HG03159 (cell line): ENCODE data around the gene MAP2K3.

ENCODE experiments used
- ATAC-seq: cut with Tn5 transposase; IDR thresholded peaks from one replicate; pipeline ENCODE4 v1.9.1; 2021; ENCODE audit warnings: mild to moderate bottlenecking, moderate library complexity; ENCODE audit not compliant: unreplicated experiment

The MAP2K3 gene

DNA sequence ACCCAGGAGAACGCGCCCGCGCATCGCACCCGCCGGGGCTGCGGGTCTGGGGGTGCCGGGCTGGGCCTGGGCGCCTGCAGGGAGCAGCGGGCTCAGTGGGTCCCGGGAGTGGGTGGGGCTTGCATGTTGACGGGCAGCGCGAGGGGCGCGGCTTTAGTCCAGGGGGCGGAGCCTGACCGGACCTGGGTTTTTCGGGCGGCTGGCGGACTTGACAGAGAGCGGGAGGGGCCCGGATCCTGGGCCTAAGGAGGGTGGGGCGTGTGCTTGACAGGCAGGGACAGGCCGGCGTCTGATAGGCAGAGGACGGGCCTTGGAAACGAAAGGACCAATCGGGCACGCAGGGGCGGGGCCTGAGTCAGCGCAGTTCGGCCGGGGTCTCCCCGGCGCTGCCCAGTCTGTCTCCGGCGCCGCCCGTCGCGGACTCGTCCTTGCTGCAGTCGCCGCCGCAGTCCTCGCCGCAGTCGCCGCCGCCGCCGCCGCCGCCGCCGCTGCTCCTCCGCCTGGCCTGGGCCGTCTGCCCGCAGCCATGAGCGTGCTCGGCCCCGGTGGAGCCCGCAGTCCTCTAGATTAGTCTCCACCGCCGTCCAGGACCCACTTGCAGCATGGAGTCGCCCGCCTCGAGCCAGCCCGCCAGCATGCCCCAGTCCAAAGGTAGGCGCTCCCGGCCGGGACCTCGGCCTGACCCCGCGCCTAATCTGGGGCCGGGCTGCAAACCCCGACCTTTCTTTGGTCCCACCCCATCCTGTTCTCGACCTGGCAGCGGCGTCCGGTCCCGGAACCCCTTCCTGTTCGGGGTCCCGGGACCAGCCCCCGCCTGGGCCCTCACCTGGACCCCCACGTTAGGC lies at the start of gene MAP2K3:
MAP2K3 (plus strand) TSS at position 393 of the 845 bp plus-strand sequence; CDS start at position 603, 210 bp downstream.
- peak; percentile 75 for ATAC-seq

DNA sequence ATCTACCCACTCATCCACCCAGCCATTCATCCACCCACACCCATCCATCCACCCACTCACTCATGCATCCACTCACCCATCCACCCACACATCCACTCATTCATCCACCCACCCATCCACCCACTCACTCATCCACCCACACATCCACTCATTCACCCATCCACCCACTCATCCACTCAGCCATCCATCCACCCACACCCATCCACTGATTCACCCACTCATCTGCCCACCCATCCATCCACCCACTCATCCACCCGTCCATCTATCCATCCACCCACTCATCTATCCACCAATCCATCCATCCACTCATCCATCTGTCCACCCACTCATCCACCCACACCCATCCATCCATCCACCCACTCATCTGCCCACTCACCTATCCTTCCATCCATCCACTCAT lies 48.6 kb upstream of the MAP2K3 start:
- no peak for ATAC-seq

DNA sequence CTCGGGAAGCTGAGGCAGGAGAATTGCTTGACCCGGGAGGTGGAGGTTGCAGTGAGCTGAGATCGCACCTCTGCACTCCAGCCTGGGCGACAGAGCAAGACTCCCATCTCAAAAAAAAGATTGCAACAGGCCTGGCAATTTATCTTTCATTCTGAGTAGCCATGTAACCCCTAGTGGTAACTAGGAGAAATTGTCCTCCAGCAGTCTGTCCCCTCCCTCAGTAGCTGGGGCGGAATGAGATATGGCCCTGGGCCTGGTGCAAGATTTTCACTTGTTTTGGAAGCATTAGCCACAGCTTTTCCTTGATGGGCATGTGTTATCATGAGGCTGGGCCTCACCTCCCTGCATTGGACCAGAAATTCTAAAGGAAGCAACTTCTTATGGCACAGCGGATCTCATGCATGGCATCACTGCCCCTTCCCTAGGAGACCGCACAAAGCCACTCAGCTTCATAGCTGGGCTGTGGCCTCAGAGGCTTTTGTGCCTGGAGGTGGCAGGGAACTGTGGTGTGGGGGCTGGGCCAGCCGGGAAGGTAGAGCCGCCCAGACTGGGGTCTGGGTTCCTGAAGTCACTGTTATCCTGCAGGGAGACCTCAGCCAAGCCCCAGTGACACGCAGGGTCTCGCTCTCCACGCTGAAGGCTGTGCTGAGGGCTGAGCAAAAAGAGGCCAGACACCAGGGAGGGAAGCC lies 44.7 kb upstream of the MAP2K3 start:
- no peak for ATAC-seq

DNA sequence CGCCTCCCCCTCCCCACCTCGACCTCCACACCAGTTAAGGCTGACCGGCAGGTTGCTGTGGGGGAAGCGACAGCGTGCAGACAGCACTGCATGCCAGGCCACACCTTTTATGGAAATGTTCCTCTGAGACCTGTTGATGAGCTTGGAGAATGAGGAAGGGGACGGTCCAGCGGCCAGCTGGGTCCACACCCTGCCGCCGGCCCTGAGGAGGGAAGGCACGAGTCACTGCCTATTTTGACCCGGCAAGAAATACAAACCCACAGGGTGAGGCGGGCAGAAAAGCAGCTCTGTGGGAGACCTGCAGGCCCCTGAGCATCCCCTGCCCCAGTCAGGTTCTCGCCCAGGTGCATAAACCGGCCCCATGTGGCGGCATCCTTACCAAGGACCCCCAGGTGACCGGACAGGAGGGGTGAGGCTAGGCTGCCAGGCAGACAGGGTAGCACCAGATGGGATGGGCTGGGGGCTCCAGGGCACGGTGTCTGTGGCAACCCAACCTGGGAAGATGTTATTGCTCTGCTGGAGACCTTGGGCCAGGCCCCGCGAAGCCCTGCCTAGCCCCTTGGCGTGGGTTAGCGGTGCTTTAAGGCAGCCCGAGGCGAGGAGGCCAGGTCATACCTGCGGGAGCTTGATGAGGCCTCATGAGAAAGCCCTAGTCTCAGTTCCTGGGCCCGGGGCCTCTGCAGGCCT lies 44.0 kb upstream of the MAP2K3 start:
- no peak for ATAC-seq

DNA sequence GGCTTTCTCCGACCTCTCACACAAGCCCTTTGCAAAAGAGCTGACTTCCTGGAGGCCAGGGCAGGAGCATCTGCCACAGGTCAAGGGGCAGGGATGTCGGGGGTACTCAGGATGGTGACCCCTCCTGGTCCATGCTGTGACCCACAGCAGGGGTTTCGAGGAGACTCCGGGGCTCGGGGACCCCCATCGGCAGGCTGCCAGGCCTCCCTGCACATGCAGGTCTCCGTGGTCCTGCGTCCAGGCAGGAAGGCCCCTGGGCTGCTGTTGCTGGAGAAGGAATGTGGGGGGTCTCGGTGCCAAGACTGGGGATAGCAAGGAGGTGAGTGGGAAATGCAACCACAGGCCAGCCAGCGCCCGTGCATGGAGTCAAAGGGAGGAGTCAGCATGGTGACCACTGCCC lies 42.9 kb upstream of the MAP2K3 start:
- no peak for ATAC-seq

DNA sequence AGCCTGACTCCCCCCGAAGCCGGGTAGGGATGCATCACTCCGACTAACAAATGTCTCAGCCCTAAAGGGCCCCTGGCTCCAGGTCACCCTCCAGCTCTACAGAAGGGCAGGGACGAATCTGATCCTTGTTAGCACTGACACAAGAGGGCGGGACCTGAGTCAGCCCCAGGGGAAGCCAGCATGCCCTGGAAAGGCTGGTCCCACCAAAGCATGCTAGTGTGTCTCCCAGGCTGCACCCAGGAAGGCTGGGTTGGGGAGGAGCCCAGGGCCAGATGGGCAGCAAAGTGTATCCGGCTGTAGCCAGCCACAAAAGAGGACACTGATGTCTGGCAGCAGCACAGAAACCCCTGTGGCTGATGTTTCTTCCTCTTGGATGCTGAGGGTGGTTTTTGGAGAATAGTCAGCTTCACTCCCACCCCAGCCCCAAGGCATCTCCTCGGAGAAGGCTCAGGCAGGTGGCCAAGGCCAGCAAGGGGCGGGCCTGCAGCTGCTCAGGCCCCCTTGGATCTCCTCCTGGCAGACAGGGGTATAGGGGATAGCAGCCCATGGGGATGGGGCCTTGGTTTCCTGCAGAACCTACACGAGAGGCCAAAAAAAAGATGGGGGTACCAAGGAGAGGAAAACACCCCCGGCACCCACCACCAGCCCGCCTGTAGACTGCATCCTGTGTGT lies 42.3 kb upstream of the MAP2K3 start:
- no peak for ATAC-seq

DNA sequence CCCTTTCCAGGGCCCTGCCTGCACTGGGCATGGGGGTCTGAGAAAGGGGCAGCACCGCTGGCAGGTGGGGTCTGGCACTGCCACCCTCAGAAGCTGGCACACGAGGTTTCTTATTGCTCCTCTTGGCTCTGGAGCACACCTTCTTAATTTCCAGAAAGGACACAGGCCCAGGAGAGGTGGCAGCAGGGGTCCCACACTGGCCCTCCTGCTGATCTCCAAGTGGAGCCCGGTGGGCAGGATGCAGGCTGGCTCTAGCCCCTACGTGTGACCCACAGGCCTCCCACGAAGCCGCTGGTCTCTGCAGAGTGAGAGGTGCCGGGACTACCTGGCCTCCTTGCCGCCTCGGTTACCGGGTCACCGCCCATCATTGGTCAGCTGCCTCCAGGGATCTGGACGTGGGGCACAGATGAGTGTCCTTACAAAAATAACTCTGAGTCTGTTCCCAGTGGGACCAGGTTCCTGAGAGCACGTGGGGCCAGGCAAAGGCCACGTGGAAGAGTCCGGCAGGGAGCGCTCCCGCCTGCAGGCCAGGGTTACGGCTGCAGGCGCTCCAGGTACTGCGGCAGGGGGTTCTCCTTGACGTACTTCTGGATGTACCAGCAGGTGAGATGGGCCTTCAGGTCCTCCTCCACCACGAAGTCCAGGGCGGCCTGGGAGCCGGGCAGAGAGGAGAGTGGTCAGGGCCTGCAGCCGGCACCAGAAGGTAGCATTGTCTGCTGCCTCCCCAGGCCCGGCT lies 41.6 kb upstream of the MAP2K3 start:
- ATAC-seq, result no peak

DNA sequence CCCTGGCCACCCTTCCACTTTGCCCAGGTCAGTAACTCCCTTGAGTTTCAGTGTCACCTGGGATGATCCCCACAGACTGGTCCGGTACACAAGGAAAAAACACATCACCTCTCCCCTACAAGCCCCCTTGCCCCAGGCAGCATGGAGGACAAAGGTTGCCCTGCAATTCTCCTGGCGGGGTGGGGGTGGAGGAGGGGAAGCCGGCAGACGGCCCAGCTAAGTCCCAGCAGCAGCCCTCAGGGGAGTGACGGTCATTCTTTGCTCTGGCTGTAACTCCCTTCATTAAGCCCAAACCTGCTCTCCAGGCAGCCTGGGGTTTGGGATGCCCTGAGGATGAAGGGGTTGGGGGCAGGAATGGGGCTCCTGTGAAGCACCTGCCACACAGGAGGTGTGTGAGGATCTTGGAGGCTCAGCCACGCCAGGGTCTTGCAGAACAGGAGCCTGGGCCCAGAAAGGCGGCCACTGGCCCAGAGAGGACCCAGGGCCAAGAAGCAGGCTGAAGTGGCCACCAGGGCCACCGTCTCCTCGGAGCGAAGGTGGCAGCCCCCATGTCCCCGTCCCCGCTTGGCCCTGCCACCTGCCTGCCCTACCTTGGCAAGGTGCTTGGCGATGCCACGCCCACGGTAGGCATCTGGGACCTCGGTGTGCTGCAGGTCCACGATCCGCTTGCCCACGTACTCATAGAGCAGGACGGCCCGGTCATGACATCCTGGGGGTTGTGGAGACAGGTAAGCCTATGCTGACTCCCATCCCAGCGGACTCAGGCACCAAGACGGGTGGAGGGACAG lies 40.8 kb upstream of the MAP2K3 start:
- ATAC-seq, result no peak

DNA sequence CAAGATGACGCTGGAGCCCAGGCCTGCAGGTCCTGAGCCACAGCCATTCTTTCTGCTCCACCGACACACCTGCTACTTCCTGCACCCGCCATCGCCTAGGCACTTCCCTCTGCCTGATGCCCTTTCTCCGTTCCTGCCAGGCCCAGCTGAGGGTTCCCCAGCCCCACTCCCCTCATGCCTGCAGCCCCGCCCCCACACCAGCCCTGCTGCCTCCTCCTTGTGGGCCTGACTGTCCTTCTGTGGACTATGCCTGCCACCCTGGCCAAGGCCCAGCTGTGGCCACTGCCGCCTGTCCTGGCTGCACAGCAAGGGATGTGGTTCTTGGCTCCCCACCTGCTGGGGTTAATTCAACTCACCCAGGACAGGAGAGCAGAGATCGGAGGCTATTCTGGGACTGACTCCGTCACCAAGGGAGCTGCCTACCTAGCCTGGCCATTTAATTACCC lies 38.8 kb upstream of the MAP2K3 start:
- ATAC-seq, result no peak

DNA sequence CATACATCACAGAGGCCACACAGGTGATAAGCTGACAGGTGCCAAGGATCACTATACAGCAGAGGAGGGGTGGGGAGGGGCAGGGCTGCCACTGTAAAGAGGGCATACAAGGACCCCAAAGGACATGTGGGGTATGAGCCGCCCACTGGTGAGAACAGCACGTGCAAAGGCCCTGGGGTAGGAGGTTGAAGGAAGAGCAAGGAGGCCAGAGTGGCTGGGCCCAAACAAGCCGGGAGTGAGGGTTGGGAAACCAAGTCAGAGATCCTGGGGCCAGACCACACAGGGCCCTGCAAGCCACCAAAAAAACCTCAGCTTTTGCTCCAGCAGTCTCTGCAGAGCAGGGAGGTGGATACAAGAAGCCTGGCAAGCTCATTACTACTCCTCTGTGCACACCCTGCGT lies 37.8 kb upstream of the MAP2K3 start:
- ATAC-seq, result no peak

DNA sequence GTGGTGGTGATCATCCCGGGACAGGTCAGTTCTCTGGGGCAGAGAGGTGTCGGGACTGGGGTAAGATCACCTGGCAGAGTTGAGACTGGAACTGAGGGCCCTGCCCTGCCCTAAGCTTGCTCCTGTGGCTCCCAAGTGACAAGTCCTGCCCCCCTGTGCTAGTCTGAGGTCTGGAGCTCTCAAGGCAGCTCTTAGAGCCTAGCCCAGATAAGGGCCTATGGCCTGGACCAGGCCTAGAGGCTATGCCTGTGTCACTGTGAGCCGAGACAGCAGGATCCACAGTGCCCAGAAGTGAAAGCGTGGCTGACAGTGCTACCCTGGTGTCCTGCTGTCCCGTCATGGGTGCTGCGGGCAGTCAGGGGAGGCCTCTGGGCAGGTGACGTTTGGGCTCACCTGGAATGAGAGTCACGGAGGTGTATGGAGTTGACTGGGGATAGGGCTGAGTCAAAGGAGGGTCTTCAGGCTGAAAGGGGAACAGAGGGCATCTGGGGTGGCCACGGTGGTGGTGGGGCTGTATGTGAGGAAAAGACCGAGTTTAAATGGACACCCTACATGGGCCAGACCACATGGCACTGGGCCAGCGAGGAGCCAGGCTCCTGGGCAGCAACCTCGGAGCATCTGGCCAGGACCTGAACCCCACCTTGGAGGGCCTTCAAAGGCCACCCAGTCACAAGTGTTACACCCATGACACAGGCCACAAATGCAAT lies 36.8 kb upstream of the MAP2K3 start:
- no peak for ATAC-seq

DNA sequence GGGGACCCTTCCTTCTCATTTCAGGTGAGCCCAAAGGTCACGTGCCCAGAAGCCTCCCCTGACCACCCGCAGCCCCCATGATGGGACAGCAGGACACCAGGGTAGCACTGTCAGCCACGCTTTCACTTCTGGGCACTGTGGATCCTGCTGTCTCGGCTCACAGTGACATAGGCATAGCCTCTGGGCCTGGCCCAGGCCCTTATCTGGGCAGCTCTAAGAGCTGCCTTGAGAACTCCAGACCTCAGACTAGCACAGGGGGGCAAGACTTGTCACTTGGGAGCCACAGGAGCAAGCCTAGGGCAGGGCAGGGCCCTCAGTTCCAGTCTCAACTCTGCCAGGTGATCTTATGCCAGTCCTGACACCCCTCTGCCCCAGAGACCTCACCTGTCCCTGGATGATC lies 36.0 kb upstream of the MAP2K3 start:
- no peak for ATAC-seq

DNA sequence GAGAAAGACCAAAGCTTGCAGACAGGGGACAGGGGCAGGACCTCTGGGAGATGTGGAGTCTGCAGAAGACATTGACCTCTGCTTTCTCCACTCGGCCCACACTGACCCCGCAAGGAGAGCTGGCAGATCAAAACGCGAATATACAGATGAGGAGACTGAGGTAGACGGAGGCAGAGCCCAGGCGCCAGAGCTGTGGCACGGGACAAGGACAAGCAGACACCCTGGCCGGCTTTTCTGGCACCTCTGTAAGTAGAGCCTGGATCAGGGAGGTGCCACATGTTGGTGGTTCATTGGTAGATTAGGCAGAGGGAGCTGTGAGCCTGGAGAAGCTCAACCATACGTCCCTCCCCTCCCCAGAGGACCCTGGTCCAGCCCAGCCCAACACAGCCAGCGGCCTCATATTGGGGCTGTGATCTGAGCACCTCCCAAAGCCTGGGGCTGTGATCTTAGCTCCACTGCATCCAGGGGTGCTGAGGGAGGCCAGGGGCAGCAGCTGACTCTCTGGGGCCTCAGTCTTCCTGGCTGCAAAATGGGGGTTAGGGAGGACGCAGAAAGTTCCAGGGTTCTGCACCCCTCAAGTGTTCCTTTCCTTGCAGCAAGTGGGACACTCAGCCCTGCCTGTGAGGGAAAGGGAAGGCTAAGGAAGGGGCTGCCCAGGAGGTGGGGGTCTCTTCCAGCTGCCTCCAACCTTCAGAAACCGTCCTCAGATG lies 35.3 kb upstream of the MAP2K3 start:
- no peak for ATAC-seq

DNA sequence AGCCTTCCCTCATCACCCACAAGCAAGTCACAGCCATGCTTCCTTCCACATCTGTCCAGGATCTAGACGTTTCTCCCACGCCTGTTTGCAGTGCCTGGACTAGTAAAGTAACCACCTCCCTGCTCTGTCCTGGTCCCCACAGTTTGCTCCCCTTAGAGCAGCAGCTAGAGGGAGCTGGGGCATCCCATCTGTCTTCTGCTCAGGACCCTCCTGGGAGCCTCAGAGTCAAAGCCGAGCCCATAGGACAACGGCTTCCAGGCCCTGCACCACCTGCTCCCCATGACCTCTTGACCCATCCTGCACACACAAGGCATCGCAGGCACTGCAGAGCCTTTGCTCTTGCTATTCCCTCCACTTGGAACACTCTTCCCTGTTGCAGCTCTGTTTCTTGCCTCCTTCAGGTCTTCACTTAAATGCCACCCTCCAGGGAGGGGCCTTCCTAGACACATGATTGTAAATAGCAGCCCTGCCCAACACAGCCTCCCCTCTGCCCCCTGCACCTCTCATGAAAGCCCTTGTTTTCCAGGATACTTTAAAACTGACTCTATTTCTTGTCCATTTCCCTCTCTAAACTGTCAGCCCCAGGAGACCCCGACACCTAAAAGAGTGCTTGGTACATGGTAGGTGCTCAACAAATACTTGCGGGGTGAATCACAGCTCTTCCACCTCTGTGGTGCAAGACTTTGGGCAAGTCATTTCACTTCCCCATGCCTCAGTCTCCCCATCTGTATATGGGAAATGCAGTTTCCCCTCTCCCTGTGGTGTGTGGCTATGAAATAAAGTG lies 34.4 kb upstream of the MAP2K3 start:
- ATAC-seq, result no peak

DNA sequence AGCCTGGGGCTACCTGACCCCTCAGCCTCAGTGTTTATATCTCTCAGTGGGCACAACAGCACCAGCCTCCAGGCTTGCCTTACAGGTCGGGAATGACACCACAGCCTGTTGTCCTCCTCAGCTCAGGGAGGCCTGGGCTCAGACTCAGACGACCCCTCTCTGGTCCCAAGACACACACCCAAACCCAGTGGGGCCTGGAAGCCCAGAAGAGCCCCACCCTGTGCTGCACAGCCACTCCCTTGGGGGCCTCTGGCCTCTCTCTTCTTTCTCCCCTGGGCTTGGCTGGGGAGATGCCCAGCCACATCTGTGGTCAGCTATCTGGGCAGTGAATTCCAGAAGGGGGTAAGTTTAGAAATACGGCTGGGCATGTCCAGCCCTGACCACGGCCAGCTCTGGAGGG lies 33.7 kb upstream of the MAP2K3 start:
- no peak for ATAC-seq

DNA sequence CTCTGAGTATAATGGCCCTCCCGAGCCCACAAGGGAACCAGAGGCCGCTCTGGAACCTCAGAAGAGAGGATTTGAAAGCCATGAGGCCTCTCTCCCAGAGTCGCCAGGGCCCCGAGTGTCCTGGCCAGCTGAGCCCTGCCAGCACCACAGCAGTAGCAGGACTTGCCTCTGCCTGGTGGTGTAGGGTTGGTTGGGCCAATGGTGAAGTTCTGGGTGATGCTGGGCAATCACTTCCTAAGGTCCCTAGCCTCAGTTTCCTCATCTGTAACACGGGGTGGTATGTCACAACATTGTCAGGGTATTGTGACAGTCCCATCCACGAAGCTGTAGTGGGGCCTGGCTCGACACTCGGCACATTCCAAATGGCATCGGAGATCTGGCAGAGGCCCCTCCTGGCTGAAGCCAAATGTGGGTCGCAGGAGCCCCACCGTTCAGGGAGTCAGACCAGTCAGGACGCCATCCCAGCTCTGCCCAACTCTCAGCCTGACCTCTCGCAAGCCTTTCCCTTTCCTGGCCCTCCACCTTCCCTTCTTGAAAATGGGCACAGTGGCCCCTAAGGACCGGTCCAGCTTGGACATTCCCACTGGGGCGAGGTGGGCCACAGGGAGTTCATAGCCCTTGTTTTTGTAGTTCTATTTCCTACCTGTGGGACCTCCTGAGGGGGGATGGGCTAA lies 33.0 kb upstream of the MAP2K3 start:
- ATAC-seq, result no peak

DNA sequence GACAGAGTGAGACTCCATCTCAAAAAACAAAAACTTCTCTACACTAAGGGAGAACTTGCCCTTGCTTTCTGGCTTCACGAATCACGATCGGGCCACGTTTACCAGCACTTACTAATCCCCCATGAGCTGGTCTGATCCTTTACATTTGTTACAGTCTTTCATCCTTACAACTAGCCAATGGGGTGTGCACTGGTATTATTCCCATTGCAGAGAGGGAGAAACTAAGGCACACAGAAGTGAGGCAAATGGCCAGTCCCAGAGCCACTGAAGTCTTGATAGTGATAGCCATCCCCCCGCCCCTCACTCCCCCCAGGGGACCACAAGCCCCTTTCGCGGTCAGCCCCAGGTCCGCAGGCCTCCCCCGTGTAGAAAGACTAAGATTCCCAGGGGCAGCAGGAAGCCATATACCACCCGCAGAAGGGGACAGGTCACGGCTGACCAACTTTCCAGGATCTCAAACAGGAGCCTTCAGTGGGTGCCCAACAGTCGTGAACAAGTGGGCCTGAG lies 32.2 kb upstream of the MAP2K3 start:
- ATAC-seq, result no peak
